GM12891 (cell line): ENCODE measurements around the gene H19.
A peak's percentile ranks its signal among the peaks of the same experiment; 100 is the strongest.

Experiments
- DNase-seq: peaks from one replicate; pipeline ENCODE4 v3.0.0; 2011; ENCODE audit warnings: low spot score; ENCODE audit not compliant: insufficient read length
- FAIRE-seq: peaks from 2 replicates; lab custom pipeline; 2011; peaks lifted over from hg19 to GRCh38; lab: Jason Lieb, UNC
- PAX5 ChIP-seq: IDR thresholded peaks from 2 replicates; pipeline ENCODE4 v1.6.1; 2011; ENCODE audit warnings: low read length, moderate library complexity, mild to moderate bottlenecking; ENCODE audit not compliant: insufficient read depth, severe bottlenecking
- POLR2A ChIP-seq: IDR thresholded peaks from 2 replicates; pipeline ENCODE4 v1.6.1; 2011; ENCODE audit warnings: low read depth, low read length, control low read depth
- POLR2AphosphoS5 ChIP-seq: IDR thresholded peaks from 2 replicates; pipeline ENCODE4 v1.6.1; 2011; ENCODE audit warnings: low read depth, low read length, control low read depth
- POU2F2 ChIP-seq: IDR thresholded peaks from 2 replicates; pipeline ENCODE4 v1.6.1; 2011; ENCODE audit warnings: low read depth, mild to moderate bottlenecking, control low read depth, low read length, moderate library complexity
- SPI1 ChIP-seq: IDR thresholded peaks from 2 replicates; pipeline ENCODE4 v1.6.1; 2011; ENCODE audit warnings: low read depth, low read length, control low read depth
- TAF1 ChIP-seq: IDR thresholded peaks from 2 replicates; pipeline ENCODE4 v1.6.1; 2011; ENCODE audit warnings: low read depth, low read length, control low read depth

The H19 gene

DNA sequence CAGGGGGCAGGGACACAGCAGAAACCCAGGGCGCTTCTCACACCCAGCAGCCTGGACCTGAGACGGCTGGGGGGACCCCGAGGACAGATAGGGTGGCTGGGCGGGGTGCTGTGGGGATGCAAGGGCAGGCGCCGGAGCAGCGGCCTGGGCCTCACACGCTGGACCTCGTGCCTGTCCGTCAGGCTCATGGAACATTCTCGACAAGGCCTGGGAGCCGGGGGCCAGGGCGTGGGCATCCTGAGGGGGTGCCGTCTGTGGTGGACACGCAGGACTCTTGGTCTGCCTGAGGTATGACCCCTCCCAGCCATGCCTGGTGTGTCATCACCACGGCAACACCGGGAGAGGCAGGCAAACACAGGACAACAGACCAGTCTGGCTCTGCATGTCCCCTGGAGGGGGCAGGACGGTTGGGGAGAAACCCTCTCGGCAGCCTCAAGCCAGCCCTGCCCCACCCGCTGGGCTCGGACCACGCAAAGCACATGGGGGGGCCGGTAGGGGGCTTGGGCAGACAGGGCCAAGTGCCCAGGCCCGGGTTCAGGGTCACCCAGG, 29.1 kb downstream of the H19 start:
- FAIRE-seq (no peak), DNase-seq (no peak)
- TF ChIP-seq SPI1 (no peak), POLR2AphosphoS5 (no peak), PAX5 (no peak), TAF1 (no peak), POLR2A (no peak), POU2F2 (no peak)

DNA sequence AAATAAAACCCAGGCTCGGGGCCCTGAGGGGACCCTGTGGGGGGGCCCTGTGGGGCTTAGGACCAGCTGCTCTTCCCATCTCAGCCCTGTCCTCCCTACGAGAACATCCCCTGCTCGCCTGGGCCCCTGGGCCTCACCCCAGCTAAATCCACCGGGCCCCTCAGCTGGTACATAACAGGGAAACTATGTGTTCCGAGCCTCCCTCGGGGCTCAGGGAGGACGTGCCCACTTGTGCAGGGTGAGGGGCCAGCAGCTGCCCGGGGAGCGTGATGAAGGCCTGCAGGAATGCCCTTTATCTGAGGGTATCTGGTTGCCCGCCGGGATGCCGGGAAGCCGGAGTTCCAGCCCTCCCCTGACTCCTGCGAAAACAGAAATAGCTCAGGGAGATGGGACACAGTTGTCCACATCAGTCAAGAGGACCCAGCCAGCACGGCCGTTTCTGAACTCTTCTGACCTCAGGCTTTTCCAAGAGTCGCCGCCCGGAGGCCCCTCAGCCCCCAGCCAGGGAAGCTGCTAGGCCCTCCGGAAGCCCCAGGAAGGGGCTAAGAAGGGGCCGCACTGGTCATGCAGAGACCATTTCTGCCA, 29.9 kb downstream of the H19 start:
- FAIRE-seq, result no peak
- TF ChIP-seq SPI1 (no peak), PAX5 (no peak)
- DNase-seq, result no peak

DNA sequence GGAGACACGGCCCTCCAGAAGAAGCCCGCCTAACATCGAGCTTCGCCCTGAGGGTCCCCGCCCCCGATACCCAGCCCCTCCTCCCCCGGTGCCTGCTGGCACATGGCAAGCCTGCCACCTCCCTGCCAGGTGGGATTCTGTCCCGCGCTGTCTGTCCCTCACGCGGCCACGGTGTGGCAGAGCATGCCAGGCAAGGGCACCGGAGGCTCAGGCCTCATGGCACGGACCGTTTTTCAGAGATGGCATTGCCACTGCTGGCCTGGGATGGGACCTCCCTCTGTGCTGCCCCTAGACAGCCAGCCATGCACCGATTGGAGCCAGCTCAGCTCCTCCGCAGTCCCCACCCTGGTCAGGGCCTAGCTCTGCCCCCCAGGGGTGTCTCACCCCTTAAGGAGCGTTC, 31.1 kb downstream of the H19 start:
- no peak for TF ChIP-seq TAF1
- TF ChIP-seq PAX5, result no peak
- no peak for TF ChIP-seq POLR2A
- TF ChIP-seq POU2F2, result no peak
- no peak for TF ChIP-seq POLR2AphosphoS5
- TF ChIP-seq SPI1, result no peak
- FAIRE-seq (no peak), DNase-seq (no peak)

DNA sequence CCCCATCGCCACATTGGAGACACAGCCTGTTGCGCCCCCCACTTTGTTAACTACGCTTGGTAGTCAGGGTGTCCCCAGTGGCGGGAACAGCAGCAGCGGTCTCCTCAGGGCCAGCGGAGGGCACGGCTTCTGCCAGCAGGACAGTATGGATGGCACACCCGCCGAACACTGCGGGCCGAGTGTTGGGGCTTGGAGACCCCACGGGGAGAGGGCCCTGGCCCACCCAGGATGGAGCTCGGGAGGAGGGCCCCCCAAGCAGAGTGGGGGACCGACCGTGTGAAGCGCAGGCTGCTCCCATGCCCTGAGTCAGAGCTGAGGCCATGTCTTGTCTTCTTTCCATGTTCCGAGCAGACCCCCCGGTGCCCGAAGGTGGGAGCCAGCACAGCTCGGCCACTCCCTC, 32.7 kb downstream of the H19 start:
- DNase-seq (no peak), FAIRE-seq (no peak)
- TF ChIP-seq POU2F2 (no peak), PAX5 (no peak), TAF1 (no peak)

DNA sequence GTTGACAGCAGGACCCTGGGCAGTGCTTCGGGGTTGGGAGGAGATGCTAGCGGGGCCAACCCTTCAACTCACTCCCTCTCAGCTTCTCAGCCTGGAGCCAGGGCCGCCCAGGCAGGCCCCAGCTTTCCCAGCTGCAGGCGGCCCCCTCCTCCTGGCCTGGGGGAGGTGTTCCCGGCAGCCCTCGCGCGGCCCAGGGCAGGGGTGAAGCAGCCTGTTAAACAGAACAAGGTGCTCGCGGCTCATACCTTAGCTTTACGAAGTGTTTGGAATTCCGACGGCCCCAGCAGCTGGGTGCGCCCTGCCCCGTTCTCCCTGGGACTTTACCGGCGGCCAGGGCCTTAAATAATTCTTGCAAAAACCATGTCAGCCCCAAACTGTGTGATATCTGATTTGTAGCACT, 33.3 kb downstream of the H19 start:
- TF ChIP-seq POLR2AphosphoS5, result no peak
- no peak for TF ChIP-seq POLR2A
- no peak for TF ChIP-seq PAX5
- TF ChIP-seq POU2F2, result no peak
- no peak for TF ChIP-seq TAF1
- no peak for TF ChIP-seq SPI1
- no peak for FAIRE-seq
- no peak for DNase-seq

DNA sequence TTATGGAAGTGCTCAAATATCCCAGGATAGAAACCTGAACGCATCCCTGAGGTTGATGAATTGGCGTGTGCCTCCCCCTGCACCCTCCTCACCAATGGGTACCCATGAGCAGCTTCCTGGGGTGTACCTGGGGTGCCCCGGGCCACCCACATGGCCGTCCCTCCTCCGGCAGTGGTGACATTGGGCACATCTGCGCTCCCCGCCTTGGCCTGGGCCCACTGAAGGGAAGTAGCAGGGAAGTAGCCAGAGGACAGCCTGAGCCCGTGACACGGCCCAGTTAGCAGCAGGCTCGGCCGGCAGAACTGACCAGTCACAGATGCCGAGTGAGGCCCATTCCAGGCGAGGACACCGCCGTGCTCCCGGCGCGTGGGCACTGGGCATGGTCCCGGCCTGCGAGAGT, 33.8 kb downstream of the H19 start:
- FAIRE-seq (no peak), DNase-seq (no peak)
- TF ChIP-seq POU2F2 (no peak), SPI1 (no peak), PAX5 (no peak), POLR2A (no peak), POLR2AphosphoS5 (no peak), TAF1 (no peak)

DNA sequence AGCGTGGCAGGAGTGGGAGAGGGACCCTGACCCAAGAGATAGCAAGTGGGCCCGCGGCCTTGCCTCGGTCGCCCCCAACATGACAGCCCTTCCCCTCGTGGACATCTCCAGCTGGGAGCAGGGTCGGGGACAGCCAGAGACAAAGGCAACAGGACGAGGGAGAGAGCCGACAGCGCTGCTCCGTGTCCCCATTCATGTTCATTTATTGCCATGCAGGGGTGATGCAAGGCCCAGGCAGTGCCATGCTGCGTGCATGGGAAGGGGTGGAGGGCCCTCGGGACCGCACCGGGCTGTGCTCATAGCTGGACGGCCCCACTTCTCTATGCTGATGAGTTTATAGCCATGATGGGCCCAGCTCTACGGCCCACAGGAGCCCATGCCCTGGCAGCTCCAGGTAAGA, 37.9 kb downstream of the H19 start:
- TF ChIP-seq POU2F2 (no peak), POLR2A (no peak), POLR2AphosphoS5 (no peak), PAX5 (no peak), SPI1 (no peak), TAF1 (no peak)
- DNase-seq, result no peak
- no peak for FAIRE-seq

DNA sequence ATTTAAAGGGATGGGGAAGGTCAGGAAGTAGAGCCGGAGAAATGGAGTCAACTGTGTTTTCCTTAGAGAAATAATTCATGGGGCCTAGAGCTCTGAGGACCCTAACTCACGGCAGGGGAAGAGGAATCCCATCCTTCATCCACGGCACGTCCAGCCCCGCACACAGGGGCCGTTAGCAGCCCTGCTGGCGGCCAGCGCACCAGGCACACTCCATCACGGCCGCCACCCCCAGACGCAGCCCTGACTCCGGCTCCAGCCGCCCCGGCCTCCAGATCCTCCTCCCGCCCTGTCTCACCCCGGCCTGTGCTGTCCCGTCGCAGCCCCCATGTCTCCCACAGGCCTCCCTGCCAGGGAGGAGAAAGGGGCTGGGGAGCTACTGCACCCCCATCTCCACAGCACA, 39.3 kb downstream of the H19 start:
- FAIRE-seq (no peak), DNase-seq (no peak)
- no peak for TF ChIP-seq PAX5
- no peak for TF ChIP-seq POU2F2
- TF ChIP-seq TAF1, result no peak
- no peak for TF ChIP-seq SPI1

DNA sequence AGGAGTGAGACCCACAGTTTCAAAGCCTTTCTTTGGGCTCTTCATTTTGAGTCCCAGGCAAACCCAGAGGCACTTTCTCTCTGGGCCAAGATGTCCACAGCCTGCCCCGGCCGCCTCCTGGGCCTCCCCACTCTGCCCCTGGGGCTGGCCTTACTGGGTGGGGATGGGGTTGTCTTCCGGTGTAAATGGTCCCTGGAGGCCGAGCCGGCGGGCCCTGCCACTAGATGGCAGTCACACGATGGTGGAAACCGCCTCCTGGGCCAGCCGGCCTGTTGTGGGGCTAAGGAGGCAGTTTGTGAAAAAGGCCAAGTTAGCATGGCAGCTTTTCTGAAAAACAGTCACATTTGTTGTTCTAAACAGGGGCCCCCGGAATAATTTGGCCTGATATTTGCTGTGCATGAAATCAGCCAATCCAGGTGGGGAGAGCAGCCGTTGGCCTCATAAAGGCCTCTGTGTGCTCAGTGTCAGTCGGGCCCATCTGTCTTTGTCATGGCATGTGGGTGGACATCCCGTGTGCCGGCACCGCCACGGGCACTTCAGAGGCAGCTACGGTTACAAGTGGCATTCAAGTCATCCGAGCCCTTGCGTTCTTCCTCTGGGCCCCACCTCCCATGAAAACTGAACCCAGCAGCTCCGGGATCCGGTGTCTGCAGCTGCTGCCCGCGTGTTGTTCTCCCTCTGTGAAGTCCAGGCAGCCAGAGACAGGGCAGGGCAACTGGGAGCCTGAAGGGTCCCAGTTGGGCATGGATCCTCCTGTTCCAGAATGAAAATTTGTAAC, 44.0 kb downstream of the H19 start:
- DNase-seq (no peak), FAIRE-seq (peak; percentile 82)
- no peak for TF ChIP-seq PAX5
- TF ChIP-seq SPI1, result no peak
- TF ChIP-seq POLR2A, result no peak

DNA sequence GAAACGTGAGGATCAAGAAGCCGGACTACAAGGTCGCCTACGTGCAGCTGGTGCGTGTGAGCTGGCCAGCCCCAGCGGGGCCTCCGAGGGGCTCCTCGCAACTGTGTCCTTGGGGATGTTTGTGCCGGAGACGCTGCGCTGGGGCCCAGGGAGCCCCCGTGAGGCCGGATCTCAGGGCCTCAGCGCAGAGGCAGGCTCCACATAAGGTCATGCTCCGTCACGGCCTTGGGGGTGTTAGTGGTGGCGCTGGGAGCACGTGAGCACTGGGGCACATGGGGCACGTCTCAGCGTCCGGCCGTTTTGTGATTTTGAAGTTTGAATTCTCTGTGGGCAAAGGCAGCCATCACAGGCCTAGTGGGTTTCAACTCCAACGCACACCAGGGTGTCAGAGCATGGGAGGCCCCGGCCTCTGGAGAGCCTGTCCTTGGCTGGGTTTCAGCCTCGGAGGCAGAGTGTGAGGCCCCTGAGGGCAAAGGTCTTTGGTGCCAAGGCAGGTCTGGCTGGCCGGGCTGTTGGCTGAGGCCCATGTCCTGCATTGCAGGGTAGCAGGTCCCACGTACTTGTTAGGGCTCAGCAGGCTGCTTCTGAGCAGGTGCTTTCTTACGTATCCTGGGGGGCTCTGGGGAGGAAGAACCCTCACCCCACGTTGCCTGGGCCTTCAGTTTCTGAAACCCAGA, 44.7 kb downstream of the H19 start:
- FAIRE-seq (no peak), DNase-seq (no peak)
- TF ChIP-seq TAF1 (no peak), POLR2AphosphoS5 (no peak), POU2F2 (no peak), POLR2A (no peak), PAX5 (no peak), SPI1 (no peak)
